ENCODE measurements around the gene SNED1. TPM values are rescaled to one million over a fixed set of nuclear protein-coding genes. Genes with fewer than 3 reads are reported as not detected.

The SNED1 gene
- polyA plus RNA-seq, 2 donors, result 3.3 to 3.6 TPM

GRCh38 chr2:240986787-240987411 is 11.5 kb upstream of the SNED1 start:
- Histone ChIP-seq H3K36me3 (ENCODE audit: control insufficient read depth in 2 of 2, insufficient read depth in 2 of 2, low read length in 1 of 2) (no peaks in the 10 kb centered on the region), H3K4me3 (ENCODE audit: low read depth in 1 of 2, low read length in 2 of 2) (no peak overlapping the region), H3K4me1 (ENCODE audit: control insufficient read depth in 2 of 2, insufficient read depth in 2 of 2, low read length in 1 of 2) (peaks cover under 1 to 17% of the 10 kb centered on the region in 2 donors), H3K27me3 (ENCODE audit: control insufficient read depth in 1 of 2, insufficient read depth in 2 of 2, low read length in 2 of 2) (no peaks in the 10 kb centered on the region), H3K9me3 (ENCODE audit: control insufficient read depth in 2 of 2, insufficient read depth in 1 of 2, low read depth in 1 of 2, low read length in 1 of 2) (peaks cover 0 to 2% of the 10 kb centered on the region in 2 donors), H3K27ac (ENCODE audit: low read depth in 2 of 2, low read length in 1 of 2) (no peak overlapping the region)
- WGBS, 2 donors, result 41 to 44% methylated on average over 11 of the region's 11 CpGs

- Histone ChIP-seq H3K9me3 (ENCODE audit: control insufficient read depth in 2 of 2, insufficient read depth in 1 of 2, low read depth in 1 of 2, low read length in 1 of 2) (peaks cover 0 to 2% of the 10 kb centered on the region in 2 donors), H3K4me3 (ENCODE audit: low read depth in 1 of 2, low read length in 2 of 2) (no peak overlapping the region), H3K36me3 (ENCODE audit: control insufficient read depth in 2 of 2, insufficient read depth in 2 of 2, low read length in 1 of 2) (no peaks in the 10 kb centered on the region), H3K27ac (ENCODE audit: low read depth in 2 of 2, low read length in 1 of 2) (no peak overlapping the region), H3K4me1 (ENCODE audit: control insufficient read depth in 2 of 2, insufficient read depth in 2 of 2, low read length in 1 of 2) (peaks cover 3 to 17% of the 10 kb centered on the region in 2 donors), H3K27me3 (ENCODE audit: control insufficient read depth in 1 of 2, insufficient read depth in 2 of 2, low read length in 2 of 2) (no peaks in the 10 kb centered on the region)
- 85 to 89% methylated on average over 6 of the region's 6 CpGs for WGBS, 2 donors
Measured at GRCh38 chr2:240987588-240987987, 10.8 kb upstream of the SNED1 start.

GRCh38 chr2:240988146-240988545 is 10.3 kb upstream of the SNED1 start:
- H3K27me3 ChIP-seq (ENCODE audit: control insufficient read depth in 1 of 2, insufficient read depth in 2 of 2, low read length in 2 of 2), result no peaks in the 10 kb centered on the region
- H3K27ac ChIP-seq (ENCODE audit: low read depth in 2 of 2, low read length in 1 of 2), result no peak overlapping the region
- 91 to 93% methylated on average over 3 of the region's 3 CpGs for WGBS, 2 donors
- peaks cover 3 to 17% of the 10 kb centered on the region in 2 donors for H3K4me1 ChIP-seq (ENCODE audit: control insufficient read depth in 2 of 2, insufficient read depth in 2 of 2, low read length in 1 of 2)
- no peak overlapping the region for H3K4me3 ChIP-seq (ENCODE audit: low read depth in 1 of 2, low read length in 2 of 2)
- peaks cover 0 to 2% of the 10 kb centered on the region in 2 donors for H3K9me3 ChIP-seq (ENCODE audit: control insufficient read depth in 2 of 2, insufficient read depth in 1 of 2, low read depth in 1 of 2, low read length in 1 of 2)
- H3K36me3 ChIP-seq (ENCODE audit: control insufficient read depth in 2 of 2, insufficient read depth in 2 of 2, low read length in 1 of 2), result no peaks in the 10 kb centered on the region

- no peaks in the 10 kb centered on the region for H3K27me3 ChIP-seq (ENCODE audit: control insufficient read depth in 1 of 2, insufficient read depth in 2 of 2, low read length in 2 of 2)
- H3K4me1 ChIP-seq (ENCODE audit: control insufficient read depth in 2 of 2, insufficient read depth in 2 of 2, low read length in 1 of 2), result peaks cover 3 to 17% of the 10 kb centered on the region in 2 donors
Measured at GRCh38 chr2:240988571-240989271, 9.7 kb upstream of the SNED1 start.

GRCh38 chr2:240989451-240990265 is 8.8 kb upstream of the SNED1 start:
- H3K27ac ChIP-seq (ENCODE audit: low read depth in 2 of 2, low read length in 1 of 2), result peak overlapping the region in 1 of 2 donors; percentile 26
- 85% methylated on average over 17 of the region's 17 CpGs for WGBS, 2 donors

More at GRCh38 chr2:240988571-240989271, 9.7 kb upstream of the SNED1 start:
- no peaks in the 10 kb centered on the region for H3K36me3 ChIP-seq (ENCODE audit: control insufficient read depth in 2 of 2, insufficient read depth in 2 of 2, low read length in 1 of 2)
- 85 to 93% methylated on average over 6 of the region's 6 CpGs for WGBS, 2 donors
- H3K9me3 ChIP-seq (ENCODE audit: control insufficient read depth in 2 of 2, insufficient read depth in 1 of 2, low read depth in 1 of 2, low read length in 1 of 2), result peaks cover 0 to 2% of the 10 kb centered on the region in 2 donors
- H3K4me3 ChIP-seq (ENCODE audit: low read depth in 1 of 2, low read length in 2 of 2), result no peak overlapping the region
- no peak overlapping the region for H3K27ac ChIP-seq (ENCODE audit: low read depth in 2 of 2, low read length in 1 of 2)

GRCh38 chr2:240990266-240990529 is 8.2 kb upstream of the SNED1 start:
- peak overlapping the region in 1 of 2 donors; percentile 26 for H3K27ac ChIP-seq (ENCODE audit: low read depth in 2 of 2, low read length in 1 of 2)

More at GRCh38 chr2:240989451-240990265, 8.8 kb upstream of the SNED1 start:
- Histone ChIP-seq H3K9me3 (ENCODE audit: control insufficient read depth in 2 of 2, insufficient read depth in 1 of 2, low read depth in 1 of 2, low read length in 1 of 2) (peaks cover 0 to 2% of the 10 kb centered on the region in 2 donors), H3K4me3 (ENCODE audit: low read depth in 1 of 2, low read length in 2 of 2) (no peak overlapping the region), H3K36me3 (ENCODE audit: control insufficient read depth in 2 of 2, insufficient read depth in 2 of 2, low read length in 1 of 2) (no peaks in the 10 kb centered on the region), H3K4me1 (ENCODE audit: control insufficient read depth in 2 of 2, insufficient read depth in 2 of 2, low read length in 1 of 2) (peaks cover 4 to 17% of the 10 kb centered on the region in 2 donors), H3K27me3 (ENCODE audit: control insufficient read depth in 1 of 2, insufficient read depth in 2 of 2, low read length in 2 of 2) (no peaks in the 10 kb centered on the region)

GRCh38 chr2:240990726-240991377 is 7.6 kb upstream of the SNED1 start:
- Histone ChIP-seq H3K9me3 (ENCODE audit: control insufficient read depth in 2 of 2, insufficient read depth in 1 of 2, low read depth in 1 of 2, low read length in 1 of 2) (peaks cover 0 to 2% of the 10 kb centered on the region in 2 donors), H3K4me3 (ENCODE audit: low read depth in 1 of 2, low read length in 2 of 2) (no peak overlapping the region), H3K4me1 (ENCODE audit: control insufficient read depth in 2 of 2, insufficient read depth in 2 of 2, low read length in 1 of 2) (peaks cover 4 to 18% of the 10 kb centered on the region in 2 donors), H3K36me3 (ENCODE audit: control insufficient read depth in 2 of 2, insufficient read depth in 2 of 2, low read length in 1 of 2) (no peaks in the 10 kb centered on the region), H3K27me3 (ENCODE audit: control insufficient read depth in 1 of 2, insufficient read depth in 2 of 2, low read length in 2 of 2) (no peaks in the 10 kb centered on the region), H3K27ac (ENCODE audit: low read depth in 2 of 2, low read length in 1 of 2) (peak overlapping the region; percentile 56 to 70)
- 88 to 91% methylated on average over 13 of the region's 13 CpGs for WGBS, 2 donors

More at GRCh38 chr2:240990266-240990529, 8.2 kb upstream of the SNED1 start:
- 42 to 58% methylated on average over 2 of the region's 2 CpGs for WGBS, 2 donors
- peaks cover 0 to 2% of the 10 kb centered on the region in 2 donors for H3K9me3 ChIP-seq (ENCODE audit: control insufficient read depth in 2 of 2, insufficient read depth in 1 of 2, low read depth in 1 of 2, low read length in 1 of 2)
- no peaks in the 10 kb centered on the region for H3K36me3 ChIP-seq (ENCODE audit: control insufficient read depth in 2 of 2, insufficient read depth in 2 of 2, low read length in 1 of 2)
- peaks cover 4 to 19% of the 10 kb centered on the region in 2 donors for H3K4me1 ChIP-seq (ENCODE audit: control insufficient read depth in 2 of 2, insufficient read depth in 2 of 2, low read length in 1 of 2)
- no peaks in the 10 kb centered on the region for H3K27me3 ChIP-seq (ENCODE audit: control insufficient read depth in 1 of 2, insufficient read depth in 2 of 2, low read length in 2 of 2)
- no peak overlapping the region for H3K4me3 ChIP-seq (ENCODE audit: low read depth in 1 of 2, low read length in 2 of 2)

- Histone ChIP-seq H3K4me1 (ENCODE audit: control insufficient read depth in 2 of 2, insufficient read depth in 2 of 2, low read length in 1 of 2) (peaks cover 8 to 22% of the 10 kb centered on the region in 2 donors), H3K27ac (ENCODE audit: low read depth in 2 of 2, low read length in 1 of 2) (peak overlapping the region; percentile 63 to 70), H3K27me3 (ENCODE audit: control insufficient read depth in 1 of 2, insufficient read depth in 2 of 2, low read length in 2 of 2) (no peaks in the 10 kb centered on the region), H3K36me3 (ENCODE audit: control insufficient read depth in 2 of 2, insufficient read depth in 2 of 2, low read length in 1 of 2) (no peaks in the 10 kb centered on the region), H3K9me3 (ENCODE audit: control insufficient read depth in 2 of 2, insufficient read depth in 1 of 2, low read depth in 1 of 2, low read length in 1 of 2) (peaks cover 0 to 2% of the 10 kb centered on the region in 2 donors), H3K4me3 (ENCODE audit: low read depth in 1 of 2, low read length in 2 of 2) (no peak overlapping the region)
- WGBS, 2 donors, result 48 to 52% methylated on average over 33 of the region's 33 CpGs
Measured at GRCh38 chr2:240991378-240992263, 6.8 kb upstream of the SNED1 start.
